Body of pancreas (tissue), 4 donors: Measurements from ENCODE around the gene PLA2G12A.

ENCODE experiments used
- POLR2A ChIP-seq, 3 donors: fragments of 450-650 bp; IDR thresholded peaks; one replicate each; pipeline ENCODE4 v1.6.1; 2016; ENCODE audit warnings: antibody characterized with exemption in 3 of 3, mild to moderate bottlenecking in 2 of 3
- TF ChIP-seq, protein P1 (sequence below), 7 experiments: fragments of 450-650 bp in 4 of 7; fragments of 200-600 bp in 3 of 7; sonication (generic) in 3 of 7; IDR thresholded peaks; one replicate each; pipeline ENCODE4 v1.5.1; 2016 to 2019; ENCODE audit warnings: antibody characterized with exemption in 7 of 7

DNA sequence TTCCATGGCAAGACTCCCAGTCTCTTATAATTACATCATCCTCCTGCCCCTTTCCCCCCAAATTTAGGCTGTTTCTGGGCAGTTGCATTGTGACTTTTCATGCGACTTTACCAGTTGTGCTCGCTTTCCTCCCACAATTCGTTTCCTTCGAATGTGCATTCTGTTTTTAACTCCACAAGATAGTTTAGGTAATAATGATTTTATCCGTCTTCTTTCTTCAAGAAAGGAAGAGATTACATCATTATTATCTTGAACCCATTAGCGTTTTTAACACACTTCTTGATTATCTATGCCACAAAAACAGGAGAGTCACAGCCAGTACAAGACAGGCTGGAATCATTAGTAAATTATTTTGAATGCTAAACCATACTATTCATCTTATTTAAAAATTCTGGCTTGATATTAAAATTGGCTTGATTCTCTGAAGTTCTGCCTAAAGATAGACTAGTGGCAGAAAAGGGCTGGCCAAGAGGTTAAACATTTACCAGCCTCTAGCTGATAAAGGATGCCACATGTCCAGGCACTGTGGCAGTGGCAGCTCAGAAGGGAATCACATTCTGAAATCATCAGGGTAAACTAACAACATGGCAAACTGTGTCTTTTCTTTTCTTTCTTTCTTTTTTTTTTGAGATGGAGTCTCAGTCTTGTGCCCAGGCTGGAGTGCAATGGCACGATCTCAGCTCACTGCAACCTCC is 19.7 kb upstream of the PLA2G12A start:
- TF ChIP-seq, protein P1, sequence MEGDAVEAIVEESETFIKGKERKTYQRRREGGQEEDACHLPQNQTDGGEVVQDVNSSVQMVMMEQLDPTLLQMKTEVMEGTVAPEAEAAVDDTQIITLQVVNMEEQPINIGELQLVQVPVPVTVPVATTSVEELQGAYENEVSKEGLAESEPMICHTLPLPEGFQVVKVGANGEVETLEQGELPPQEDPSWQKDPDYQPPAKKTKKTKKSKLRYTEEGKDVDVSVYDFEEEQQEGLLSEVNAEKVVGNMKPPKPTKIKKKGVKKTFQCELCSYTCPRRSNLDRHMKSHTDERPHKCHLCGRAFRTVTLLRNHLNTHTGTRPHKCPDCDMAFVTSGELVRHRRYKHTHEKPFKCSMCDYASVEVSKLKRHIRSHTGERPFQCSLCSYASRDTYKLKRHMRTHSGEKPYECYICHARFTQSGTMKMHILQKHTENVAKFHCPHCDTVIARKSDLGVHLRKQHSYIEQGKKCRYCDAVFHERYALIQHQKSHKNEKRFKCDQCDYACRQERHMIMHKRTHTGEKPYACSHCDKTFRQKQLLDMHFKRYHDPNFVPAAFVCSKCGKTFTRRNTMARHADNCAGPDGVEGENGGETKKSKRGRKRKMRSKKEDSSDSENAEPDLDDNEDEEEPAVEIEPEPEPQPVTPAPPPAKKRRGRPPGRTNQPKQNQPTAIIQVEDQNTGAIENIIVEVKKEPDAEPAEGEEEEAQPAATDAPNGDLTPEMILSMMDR (IDR thresholded peaks at IDR 0.05) = peak in 1 of 7 experiments; percentile 8
- TF ChIP-seq POLR2A (IDR thresholded peaks at IDR 0.05) = no peak
